Measurements from ENCODE around the gene MYH6. TPM values are rescaled to one million over a fixed set of nuclear protein-coding genes. Genes with fewer than 3 reads are reported as not detected.

The MYH6 gene
- total RNA-seq, 2 experiments from 2014 or later, result not detected

DNA sequence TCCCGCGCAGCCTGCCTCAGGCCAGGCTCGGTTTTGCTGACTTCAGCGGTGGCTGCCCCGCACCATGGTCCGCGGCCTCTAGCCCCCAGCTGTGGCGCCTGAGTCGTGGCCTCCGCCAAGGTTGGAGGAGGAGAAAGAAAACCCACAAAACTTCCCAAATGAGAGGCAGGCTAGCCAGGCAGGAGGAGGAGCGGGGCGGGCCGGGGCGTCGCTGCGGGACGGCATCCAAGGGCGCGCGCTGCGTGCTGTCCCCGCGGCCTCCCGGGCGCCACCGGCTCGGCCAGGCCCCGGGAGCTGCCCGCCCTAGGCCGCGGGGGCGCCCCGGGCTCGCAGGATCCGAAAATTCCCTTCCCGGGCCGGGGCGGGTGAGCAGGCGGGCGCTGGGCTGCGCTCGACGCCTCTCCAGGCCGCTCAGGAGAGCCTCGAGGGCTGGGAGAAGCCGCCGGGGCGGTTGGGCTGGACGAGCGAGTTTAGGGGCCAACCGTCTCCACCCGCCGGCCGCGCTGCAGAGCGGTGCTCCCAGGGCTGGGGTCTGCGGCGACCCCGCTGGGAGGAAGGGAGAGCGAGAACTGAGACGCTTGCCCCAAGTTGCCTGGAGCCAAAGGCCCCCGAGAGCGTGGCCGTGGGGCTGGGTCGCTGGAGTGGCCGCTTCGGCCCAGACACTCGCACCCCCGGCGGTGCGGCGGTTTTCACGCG is 42.9 kb downstream of the MYH6 start, which contains the start of gene EFS:
Gene EFS (minus strand): TSS at position 137 of the 696 bp plus-strand sequence. CDS start 147 bp downstream, outside the sequence.
- no peak within 1 kb of the TSS for H3K27ac Mint-ChIP-seq
- no peak within 1 kb of the TSS for H3K4me3 Mint-ChIP-seq
- ATAC-seq, result no peak
- POLR2A ChIA-PET, result no interaction called here
- peaks cover 3% of the 10 kb centered on the region for H3K4me1 Mint-ChIP-seq (ENCODE audit: low read depth)
- H3K36me3 Mint-ChIP-seq (ENCODE audit: low read depth), result no peaks in the 10 kb centered on the region
- no peaks in the 10 kb centered on the region for H3K9me3 Mint-ChIP-seq (ENCODE audit: insufficient read depth)
- CTCF ChIA-PET, result no interaction called here
- peaks cover 41% of the 10 kb centered on the region for H3K27me3 Mint-ChIP-seq (ENCODE audit: low read depth)
- DNase-seq, result no peak

DNA sequence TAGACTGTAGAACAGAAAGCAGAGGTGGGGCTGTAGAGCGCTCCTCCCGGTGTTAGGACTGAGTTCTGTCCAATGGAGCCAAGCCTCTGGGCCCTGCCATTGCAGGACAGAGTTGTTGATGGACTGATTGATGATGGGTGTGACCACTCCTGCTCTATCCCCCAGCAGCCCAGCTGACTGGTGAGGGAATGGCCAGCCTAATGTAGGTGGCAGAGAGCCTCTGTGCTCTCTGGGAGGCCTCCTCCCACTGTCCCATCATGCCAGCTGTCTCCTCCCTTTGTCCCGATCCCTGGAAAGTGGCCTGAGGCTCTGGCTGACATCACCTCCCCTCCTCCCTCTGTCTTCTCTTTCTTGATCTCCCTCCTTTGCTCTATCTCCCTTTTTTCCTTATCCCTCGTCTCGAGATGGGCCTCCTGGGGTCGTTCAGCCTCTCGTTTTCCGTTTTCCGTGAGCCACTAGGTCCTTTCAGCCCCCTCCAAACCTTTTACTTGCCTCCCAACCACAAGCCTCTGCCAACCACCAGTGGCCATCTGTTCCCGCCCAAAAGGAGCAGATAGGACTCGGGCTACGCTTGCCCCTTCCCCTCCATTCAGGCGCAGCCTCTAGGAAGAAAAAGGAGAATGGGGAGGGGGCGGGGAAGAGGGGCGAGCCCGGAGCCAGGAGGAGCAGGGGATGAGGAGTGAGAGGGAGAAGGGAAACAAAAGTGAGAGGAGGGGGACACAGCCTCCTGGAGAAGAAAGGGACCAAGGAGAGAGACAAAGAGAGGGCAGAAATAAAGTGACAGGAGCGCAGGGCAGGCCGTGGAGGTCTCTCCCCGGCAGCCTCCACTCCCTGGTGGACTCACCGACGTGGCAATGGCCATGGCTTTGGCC is 43.7 kb downstream of the MYH6 start:
- no peaks in the 10 kb centered on the region for H3K9me3 Mint-ChIP-seq (ENCODE audit: insufficient read depth)
- H3K4me3 Mint-ChIP-seq, result no peak overlapping the region
- POLR2A ChIA-PET, result no interaction called here
- no peaks in the 10 kb centered on the region for H3K36me3 Mint-ChIP-seq (ENCODE audit: low read depth)
- DNase-seq (no peak), ATAC-seq (no peak)
- peaks cover 42% of the 10 kb centered on the region for H3K27me3 Mint-ChIP-seq (ENCODE audit: low read depth)
- no peak overlapping the region for H3K27ac Mint-ChIP-seq
- H3K4me1 Mint-ChIP-seq (ENCODE audit: low read depth), result peaks cover 3% of the 10 kb centered on the region
- CTCF ChIA-PET, result no interaction called here

DNA sequence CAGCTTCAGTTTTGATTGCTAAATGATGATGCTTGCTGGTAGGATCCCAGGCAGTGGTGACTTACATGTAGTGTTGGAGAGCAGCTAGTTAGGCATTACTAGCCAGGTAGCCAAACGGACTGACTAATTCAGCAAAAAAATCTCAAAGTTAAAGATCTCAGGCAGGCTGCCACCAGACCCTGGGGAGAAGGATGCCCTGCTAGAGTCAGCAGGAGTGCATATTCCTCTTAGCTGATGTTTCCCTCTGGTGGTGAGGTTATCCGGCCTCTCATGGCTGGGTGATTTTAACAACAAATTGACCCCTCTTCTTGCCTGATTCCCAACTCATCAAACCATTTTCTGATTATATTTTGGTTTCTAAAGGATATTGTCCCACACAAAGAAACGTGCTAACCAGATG is 45.9 kb downstream of the MYH6 start:
- CTCF ChIA-PET, result interaction anchor here (0.7 to 1.7 kb wide), 4 partner anchors 9 to 242 kb away, joined by 3 to 5 read pairs (median 4); partner anchors contain the start of gene SLC22A17
- no peaks in the 10 kb centered on the region for H3K9me3 Mint-ChIP-seq (ENCODE audit: insufficient read depth)
- ATAC-seq (no peak), DNase-seq (no peak)
- peaks cover 29% of the 10 kb centered on the region for H3K27me3 Mint-ChIP-seq (ENCODE audit: low read depth)
- no peaks in the 10 kb centered on the region for H3K36me3 Mint-ChIP-seq (ENCODE audit: low read depth)
- H3K4me3 Mint-ChIP-seq, result no peak overlapping the region
- peaks cover 3% of the 10 kb centered on the region for H3K4me1 Mint-ChIP-seq (ENCODE audit: low read depth)
- POLR2A ChIA-PET, result no interaction called here
- H3K27ac Mint-ChIP-seq, result no peak overlapping the region

DNA sequence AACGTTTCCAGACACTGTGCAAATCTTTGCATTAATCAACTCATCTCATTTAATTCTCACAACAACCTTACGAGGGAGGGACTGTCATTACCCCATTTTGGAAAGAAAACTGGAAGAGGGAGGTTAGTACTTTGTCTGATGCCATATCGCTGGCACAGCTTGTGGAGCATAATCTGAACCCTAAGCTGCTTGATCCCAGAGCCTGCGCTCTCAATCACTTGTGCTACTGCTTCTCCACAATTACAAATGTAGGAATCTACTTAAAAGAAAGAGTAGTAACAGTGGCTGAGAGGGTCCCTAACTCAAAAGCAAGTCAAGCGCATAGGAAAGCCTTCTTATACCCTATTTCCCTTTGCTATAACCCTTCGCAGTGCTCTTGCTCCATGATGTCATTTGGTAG is 46.3 kb downstream of the MYH6 start:
- no peak overlapping the region for H3K27ac Mint-ChIP-seq

DNA sequence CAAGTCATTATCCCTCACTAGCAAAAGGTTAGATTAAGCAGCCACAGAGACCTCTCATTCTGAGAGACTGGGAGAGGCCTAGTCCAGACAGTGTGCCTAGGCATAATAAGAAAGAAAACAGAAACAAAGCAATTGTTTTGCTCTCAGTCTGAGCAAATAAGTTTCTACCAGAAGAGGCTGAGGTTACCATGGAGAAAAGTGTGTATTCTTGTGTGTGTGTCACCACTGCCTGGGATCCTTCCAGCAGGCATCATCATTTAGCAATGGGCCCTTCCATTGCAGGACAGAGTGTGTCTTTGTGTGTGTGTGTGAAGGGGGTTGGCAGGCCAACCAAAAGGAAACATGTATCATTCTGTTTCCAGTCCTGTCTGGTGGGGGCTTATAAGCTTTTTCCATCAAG is 46.8 kb downstream of the MYH6 start:
- POLR2A ChIA-PET, result no interaction called here
- peaks cover 3% of the 10 kb centered on the region for H3K4me1 Mint-ChIP-seq (ENCODE audit: low read depth)
- DNase-seq, result no peak

More for the DNA sequence above, 46.3 kb downstream of the MYH6 start:
- ChIA-PET CTCF (interaction anchor here (0.7 to 1.7 kb wide), 4 partner anchors 9 to 242 kb away, joined by 3 to 5 read pairs (median 4); partner anchors contain the start of gene SLC22A17), POLR2A (no interaction called here)
- ATAC-seq (no peak), DNase-seq (no peak)
- Mint-ChIP-seq H3K36me3 (ENCODE audit: low read depth) (no peaks in the 10 kb centered on the region), H3K27me3 (ENCODE audit: low read depth) (peaks cover 24% of the 10 kb centered on the region), H3K9me3 (ENCODE audit: insufficient read depth) (no peaks in the 10 kb centered on the region), H3K4me1 (ENCODE audit: low read depth) (peaks cover 3% of the 10 kb centered on the region), H3K4me3 (no peak overlapping the region)

DNA sequence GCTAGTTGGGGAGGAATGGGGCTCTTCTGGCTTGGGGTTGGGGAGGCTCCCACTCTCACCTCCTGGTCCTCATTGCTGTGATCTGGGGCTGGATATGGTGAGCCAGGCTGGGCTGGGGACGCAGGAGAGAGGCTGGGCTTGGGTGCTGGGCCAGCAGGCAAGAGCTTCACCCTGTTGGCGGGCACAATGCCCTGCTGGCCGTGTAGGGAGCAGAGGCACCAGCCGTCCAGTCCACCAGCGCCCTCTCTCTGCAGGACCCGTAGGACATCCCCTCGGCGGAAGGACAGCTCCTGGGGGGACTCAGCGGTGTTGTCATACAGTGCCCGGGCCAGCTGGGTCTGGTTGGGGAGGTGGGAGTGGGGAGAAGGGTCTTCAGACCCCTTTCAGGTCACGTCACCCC is 47.6 kb downstream of the MYH6 start:
- Mint-ChIP-seq H3K27ac (no peak overlapping the region), H3K36me3 (ENCODE audit: low read depth) (no peaks in the 10 kb centered on the region), H3K27me3 (ENCODE audit: low read depth) (peaks cover 23% of the 10 kb centered on the region), H3K4me1 (ENCODE audit: low read depth) (peaks cover 3% of the 10 kb centered on the region), H3K9me3 (ENCODE audit: insufficient read depth) (no peaks in the 10 kb centered on the region), H3K4me3 (no peak overlapping the region)
- no peak for DNase-seq
- ChIA-PET POLR2A (no interaction called here), CTCF (interaction anchor here (1.0 to 1.8 kb wide), 3 partner anchors 9 to 20 kb away, joined by 4 to 8 read pairs (median 4); no protein-coding TSS in a partner anchor)
- ATAC-seq, result no peak

More for the DNA sequence above, 46.8 kb downstream of the MYH6 start:
- Mint-ChIP-seq H3K27me3 (ENCODE audit: low read depth) (peaks cover 20% of the 10 kb centered on the region), H3K9me3 (ENCODE audit: insufficient read depth) (no peaks in the 10 kb centered on the region), H3K4me3 (no peak overlapping the region), H3K27ac (no peak overlapping the region), H3K36me3 (ENCODE audit: low read depth) (no peaks in the 10 kb centered on the region)
- ATAC-seq, result no peak
- CTCF ChIA-PET, result interaction anchor here (0.7 to 1.7 kb wide), 4 partner anchors 8 to 241 kb away, joined by 3 to 5 read pairs (median 4); partner anchors contain the start of gene SLC22A17

DNA sequence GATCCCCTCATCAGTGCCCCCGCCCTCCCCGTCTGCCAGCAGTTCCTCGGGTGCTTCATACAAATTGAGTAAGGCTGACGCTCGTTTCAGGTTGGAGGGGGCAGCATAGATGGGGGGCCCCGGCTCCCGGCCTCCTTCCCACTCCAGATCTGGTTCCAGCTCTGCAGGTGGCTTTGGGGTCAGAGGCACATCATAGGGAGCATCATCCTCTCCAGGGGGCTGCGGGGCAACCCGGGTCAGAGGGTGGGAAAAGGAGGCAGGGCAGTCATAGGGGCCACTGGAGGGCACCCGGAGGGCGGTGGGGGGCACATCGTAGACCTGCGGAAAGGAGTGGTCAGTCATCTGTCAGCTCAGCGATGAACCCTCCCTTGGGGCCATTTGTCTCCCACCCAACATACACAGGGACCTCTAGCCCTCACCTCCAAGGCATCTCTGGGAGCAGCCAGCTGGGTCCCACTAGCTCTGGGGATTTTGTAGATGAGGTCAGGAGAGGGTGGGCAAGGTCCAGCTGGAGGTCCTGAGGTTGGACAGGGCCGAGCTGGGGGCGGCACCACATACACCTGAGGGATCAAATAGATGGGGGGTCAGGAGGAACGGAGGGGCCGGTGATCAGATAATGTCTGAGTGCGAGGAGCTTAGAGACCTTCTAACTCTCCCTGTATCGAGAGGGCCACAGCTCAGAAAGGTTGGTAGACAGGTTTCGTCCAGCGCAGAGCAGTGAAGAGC is 48.2 kb downstream of the MYH6 start:
- H3K27ac Mint-ChIP-seq, result no peak overlapping the region
- H3K27me3 Mint-ChIP-seq (ENCODE audit: low read depth), result peaks cover 28% of the 10 kb centered on the region
- CTCF ChIA-PET, result interaction anchor here (1.0 to 1.8 kb wide), 3 partner anchors 9 to 20 kb away, joined by 4 to 8 read pairs (median 4); no protein-coding TSS in a partner anchor
- POLR2A ChIA-PET, result no interaction called here
- H3K9me3 Mint-ChIP-seq (ENCODE audit: insufficient read depth), result no peaks in the 10 kb centered on the region
- no peak overlapping the region for H3K4me3 Mint-ChIP-seq
- no peaks in the 10 kb centered on the region for H3K36me3 Mint-ChIP-seq (ENCODE audit: low read depth)
- DNase-seq (no peak), ATAC-seq (no peak)
- H3K4me1 Mint-ChIP-seq (ENCODE audit: low read depth), result peaks cover 2% of the 10 kb centered on the region

DNA sequence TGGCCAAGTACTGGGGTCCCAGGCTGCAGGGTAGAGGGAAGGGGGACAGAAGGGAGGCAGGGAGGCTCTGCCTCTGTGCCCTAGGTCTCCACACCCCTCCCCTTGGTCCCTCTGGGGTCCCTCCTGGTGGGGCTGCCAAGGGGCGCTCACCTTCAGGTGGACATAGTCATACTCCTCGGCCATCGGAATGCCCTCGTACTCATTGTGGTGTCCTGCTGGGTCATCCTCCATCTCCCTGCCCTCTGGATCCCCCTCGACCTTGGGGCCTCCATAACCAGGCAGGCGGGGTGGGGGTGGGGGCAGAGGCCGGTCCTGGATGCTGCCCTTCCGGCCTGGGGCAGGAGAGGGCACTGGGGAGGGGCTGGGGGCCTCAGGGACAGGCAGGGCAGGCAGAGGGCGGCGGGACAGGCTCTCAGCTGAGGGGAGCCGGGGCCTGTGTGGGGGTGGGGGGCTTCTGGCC is 48.9 kb downstream of the MYH6 start:
- Mint-ChIP-seq H3K4me3 (no peak overlapping the region), H3K27ac (no peak overlapping the region), H3K36me3 (ENCODE audit: low read depth) (no peaks in the 10 kb centered on the region), H3K27me3 (ENCODE audit: low read depth) (peaks cover 25% of the 10 kb centered on the region), H3K9me3 (ENCODE audit: insufficient read depth) (no peaks in the 10 kb centered on the region), H3K4me1 (ENCODE audit: low read depth) (no peaks in the 10 kb centered on the region)
- CTCF ChIA-PET, result interaction anchor here (1.8 to 2.7 kb wide), 2 partner anchors 10 to 21 kb away, joined by 4 to 9 read pairs; no protein-coding TSS in a partner anchor
- DNase-seq (no peak), ATAC-seq (no peak)
- POLR2A ChIA-PET, result no interaction called here

DNA sequence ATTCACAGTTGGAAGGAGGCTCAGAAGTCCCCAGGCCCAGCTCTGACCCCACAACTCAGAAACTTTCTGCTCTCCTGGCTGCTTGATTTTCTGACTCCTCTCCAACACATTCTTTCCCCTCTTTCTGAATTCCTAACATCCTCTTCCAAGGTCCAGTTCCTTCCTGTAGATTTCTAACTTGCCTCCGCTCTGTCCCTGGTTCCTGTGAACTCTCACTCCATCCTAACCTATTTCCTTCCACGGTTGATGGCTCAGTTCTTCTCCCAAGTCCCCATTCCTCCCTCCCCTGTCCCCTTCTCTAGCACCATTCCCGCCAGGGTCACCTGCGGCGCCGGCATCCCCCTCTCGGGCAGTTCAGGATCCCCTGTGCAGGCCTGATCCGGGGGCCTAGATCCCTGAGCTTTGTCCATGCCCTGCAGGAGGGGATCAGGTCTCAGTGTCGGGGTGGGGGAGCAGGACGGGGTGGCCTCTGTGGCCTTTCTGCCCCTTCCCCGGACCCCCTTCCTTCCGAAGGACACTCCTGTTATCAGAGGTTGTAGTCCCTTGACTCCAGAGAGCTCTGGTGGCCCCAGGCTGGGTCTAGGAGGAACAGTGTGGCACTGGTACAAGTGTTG is 49.4 kb downstream of the MYH6 start:
- H3K27ac Mint-ChIP-seq, result no peak overlapping the region
- no peak for DNase-seq
- H3K36me3 Mint-ChIP-seq (ENCODE audit: low read depth), result no peaks in the 10 kb centered on the region
- no peaks in the 10 kb centered on the region for H3K9me3 Mint-ChIP-seq (ENCODE audit: insufficient read depth)
- POLR2A ChIA-PET, result no interaction called here
- CTCF ChIA-PET, result interaction anchor here (1.8 to 2.7 kb wide), 2 partner anchors 11 to 21 kb away, joined by 4 to 9 read pairs; no protein-coding TSS in a partner anchor
- peaks cover 27% of the 10 kb centered on the region for H3K27me3 Mint-ChIP-seq (ENCODE audit: low read depth)
- no peak overlapping the region for H3K4me3 Mint-ChIP-seq
- no peak for ATAC-seq
- no peaks in the 10 kb centered on the region for H3K4me1 Mint-ChIP-seq (ENCODE audit: low read depth)

DNA sequence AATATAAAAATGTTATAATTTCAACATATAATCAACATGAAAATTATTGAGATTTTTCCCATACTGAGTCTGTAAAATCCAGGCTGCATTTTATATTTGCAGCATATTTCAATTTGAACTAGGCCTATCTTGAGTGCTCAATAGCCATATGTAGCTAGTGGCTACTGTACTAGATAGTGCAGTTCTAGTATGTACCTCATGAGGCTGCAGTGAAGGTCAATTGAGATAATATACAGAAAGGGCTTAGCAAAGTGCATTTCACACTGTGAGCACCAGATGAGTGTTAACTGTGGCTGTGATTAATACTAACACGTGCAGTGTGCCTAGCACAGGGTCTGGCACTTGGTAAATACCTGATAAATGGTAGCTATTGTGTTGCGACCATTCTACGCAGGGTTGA is 50.0 kb downstream of the MYH6 start:
- ChIA-PET CTCF (interaction anchor here (2.7 kb wide), 1 partner anchor 22 kb away, joined by 9 read pairs; no protein-coding TSS in a partner anchor), POLR2A (no interaction called here)
- no peak overlapping the region for H3K27ac Mint-ChIP-seq
- H3K36me3 Mint-ChIP-seq (ENCODE audit: low read depth), result no peaks in the 10 kb centered on the region
- no peak for ATAC-seq
- H3K9me3 Mint-ChIP-seq (ENCODE audit: insufficient read depth), result no peaks in the 10 kb centered on the region
- H3K4me1 Mint-ChIP-seq (ENCODE audit: low read depth), result peaks cover 2% of the 10 kb centered on the region
- H3K27me3 Mint-ChIP-seq (ENCODE audit: low read depth), result peaks cover 31% of the 10 kb centered on the region
- DNase-seq, result no peak
- no peak overlapping the region for H3K4me3 Mint-ChIP-seq

DNA sequence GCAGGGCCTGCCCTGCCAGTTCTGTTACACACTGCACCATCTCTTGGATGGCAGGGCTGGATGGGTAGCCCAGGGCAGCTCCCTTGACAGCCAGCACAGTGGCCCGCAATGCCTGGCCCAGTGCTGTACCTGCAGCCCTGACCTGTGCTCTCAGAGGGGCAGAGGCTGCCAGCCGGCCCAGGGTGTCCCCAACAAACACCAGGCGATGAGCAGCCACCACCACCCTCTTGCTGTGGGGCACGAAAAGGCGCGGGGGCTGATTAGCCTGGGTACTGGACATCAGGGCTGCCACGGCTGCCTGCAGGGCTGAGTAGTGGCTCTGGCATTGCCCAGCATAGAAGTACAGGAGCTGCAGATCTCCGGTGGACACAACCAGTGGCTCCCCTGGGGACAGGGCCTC is 50.8 kb downstream of the MYH6 start:
- ATAC-seq, result no peak
- peaks cover 35% of the 10 kb centered on the region for H3K27me3 Mint-ChIP-seq (ENCODE audit: low read depth)
- no peak for DNase-seq
- H3K27ac Mint-ChIP-seq, result no peak overlapping the region
- no peaks in the 10 kb centered on the region for H3K36me3 Mint-ChIP-seq (ENCODE audit: low read depth)
- CTCF ChIA-PET, result interaction anchor here (2.7 kb wide), 1 partner anchor 23 kb away, joined by 9 read pairs; no protein-coding TSS in a partner anchor
- H3K4me3 Mint-ChIP-seq, result no peak overlapping the region
- no peaks in the 10 kb centered on the region for H3K9me3 Mint-ChIP-seq (ENCODE audit: insufficient read depth)
- POLR2A ChIA-PET, result no interaction called here
- peaks cover 6% of the 10 kb centered on the region for H3K4me1 Mint-ChIP-seq (ENCODE audit: low read depth)
